ENCODE data around the gene COA1.

COA1 gene

DNA sequence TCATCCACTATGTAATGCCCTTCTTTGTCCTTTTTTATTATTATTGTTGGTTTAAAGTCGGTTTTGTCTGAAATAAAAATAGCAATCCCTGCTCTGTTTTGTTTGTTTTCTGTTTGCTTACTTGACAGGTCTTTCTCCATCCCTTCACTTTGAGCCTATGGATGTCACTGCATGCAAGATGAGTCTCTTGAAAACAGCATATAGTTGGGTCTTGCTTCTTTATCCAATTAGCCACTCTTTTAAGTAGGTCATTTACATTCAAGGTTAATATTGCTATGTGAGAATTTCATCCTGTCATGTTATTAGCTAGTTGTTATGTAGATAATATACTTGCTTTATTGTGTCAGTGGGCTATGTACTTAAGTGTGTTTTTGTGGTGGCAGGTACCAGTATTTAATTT is 25.8 kb downstream of the COA1 start:
- H3K27ac ChIP-seq (replicated peaks), result no peak overlapping the region
- TF ChIP-seq, protein P1, sequence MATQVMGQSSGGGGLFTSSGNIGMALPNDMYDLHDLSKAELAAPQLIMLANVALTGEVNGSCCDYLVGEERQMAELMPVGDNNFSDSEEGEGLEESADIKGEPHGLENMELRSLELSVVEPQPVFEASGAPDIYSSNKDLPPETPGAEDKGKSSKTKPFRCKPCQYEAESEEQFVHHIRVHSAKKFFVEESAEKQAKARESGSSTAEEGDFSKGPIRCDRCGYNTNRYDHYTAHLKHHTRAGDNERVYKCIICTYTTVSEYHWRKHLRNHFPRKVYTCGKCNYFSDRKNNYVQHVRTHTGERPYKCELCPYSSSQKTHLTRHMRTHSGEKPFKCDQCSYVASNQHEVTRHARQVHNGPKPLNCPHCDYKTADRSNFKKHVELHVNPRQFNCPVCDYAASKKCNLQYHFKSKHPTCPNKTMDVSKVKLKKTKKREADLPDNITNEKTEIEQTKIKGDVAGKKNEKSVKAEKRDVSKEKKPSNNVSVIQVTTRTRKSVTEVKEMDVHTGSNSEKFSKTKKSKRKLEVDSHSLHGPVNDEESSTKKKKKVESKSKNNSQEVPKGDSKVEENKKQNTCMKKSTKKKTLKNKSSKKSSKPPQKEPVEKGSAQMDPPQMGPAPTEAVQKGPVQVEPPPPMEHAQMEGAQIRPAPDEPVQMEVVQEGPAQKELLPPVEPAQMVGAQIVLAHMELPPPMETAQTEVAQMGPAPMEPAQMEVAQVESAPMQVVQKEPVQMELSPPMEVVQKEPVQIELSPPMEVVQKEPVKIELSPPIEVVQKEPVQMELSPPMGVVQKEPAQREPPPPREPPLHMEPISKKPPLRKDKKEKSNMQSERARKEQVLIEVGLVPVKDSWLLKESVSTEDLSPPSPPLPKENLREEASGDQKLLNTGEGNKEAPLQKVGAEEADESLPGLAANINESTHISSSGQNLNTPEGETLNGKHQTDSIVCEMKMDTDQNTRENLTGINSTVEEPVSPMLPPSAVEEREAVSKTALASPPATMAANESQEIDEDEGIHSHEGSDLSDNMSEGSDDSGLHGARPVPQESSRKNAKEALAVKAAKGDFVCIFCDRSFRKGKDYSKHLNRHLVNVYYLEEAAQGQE (IDR thresholded peaks at IDR 0.05; ENCODE audit: insufficient replicate concordance, low read depth), result no peak
- TF ChIP-seq POLR2AphosphoS5 (IDR thresholded peaks at IDR 0.05; ENCODE audit: low read depth), result no peak
- TF ChIP-seq, protein P2, sequence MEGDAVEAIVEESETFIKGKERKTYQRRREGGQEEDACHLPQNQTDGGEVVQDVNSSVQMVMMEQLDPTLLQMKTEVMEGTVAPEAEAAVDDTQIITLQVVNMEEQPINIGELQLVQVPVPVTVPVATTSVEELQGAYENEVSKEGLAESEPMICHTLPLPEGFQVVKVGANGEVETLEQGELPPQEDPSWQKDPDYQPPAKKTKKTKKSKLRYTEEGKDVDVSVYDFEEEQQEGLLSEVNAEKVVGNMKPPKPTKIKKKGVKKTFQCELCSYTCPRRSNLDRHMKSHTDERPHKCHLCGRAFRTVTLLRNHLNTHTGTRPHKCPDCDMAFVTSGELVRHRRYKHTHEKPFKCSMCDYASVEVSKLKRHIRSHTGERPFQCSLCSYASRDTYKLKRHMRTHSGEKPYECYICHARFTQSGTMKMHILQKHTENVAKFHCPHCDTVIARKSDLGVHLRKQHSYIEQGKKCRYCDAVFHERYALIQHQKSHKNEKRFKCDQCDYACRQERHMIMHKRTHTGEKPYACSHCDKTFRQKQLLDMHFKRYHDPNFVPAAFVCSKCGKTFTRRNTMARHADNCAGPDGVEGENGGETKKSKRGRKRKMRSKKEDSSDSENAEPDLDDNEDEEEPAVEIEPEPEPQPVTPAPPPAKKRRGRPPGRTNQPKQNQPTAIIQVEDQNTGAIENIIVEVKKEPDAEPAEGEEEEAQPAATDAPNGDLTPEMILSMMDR (IDR thresholded peaks at IDR 0.05; ENCODE audit: insufficient read depth, low read length), result no peak
- no peak for TF ChIP-seq SPI1 (IDR thresholded peaks at IDR 0.05; ENCODE audit: borderline replicate concordance, low read depth)
- no peak for TF ChIP-seq GABPA (IDR thresholded peaks at IDR 0.05; ENCODE audit: low read depth)
- DNase-seq (ENCODE audit: low read depth in 1 of 2, low spot score in 1 of 2), result no peak
- H3K27me3 ChIP-seq (ENCODE audit: insufficient read depth, poor library complexity, severe bottlenecking), result no peaks in the 10 kb centered on the region
- no peak overlapping the region for H3K4me3 ChIP-seq (replicated peaks; ENCODE audit: insufficient read depth, low read length)

DNA sequence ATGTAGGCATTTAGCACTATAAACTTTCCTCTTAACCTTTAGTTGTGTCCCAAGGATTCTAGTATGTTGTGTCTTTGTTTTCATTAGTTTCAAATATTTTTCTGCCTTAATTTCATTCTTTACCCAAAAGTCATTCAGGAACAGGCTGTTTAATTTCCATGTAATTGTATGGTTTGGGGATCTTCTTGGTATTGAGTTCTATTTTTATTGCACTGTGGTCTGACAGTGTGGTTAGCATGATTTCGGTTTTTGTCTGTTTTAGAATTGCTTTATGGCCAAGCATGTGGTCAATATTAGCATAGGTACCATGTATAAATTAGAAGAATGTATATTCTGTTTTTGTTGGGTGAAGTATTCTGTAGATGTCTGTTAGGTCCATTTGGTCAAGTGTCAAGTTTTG is 26.3 kb downstream of the COA1 start:
- no peaks in the 10 kb centered on the region for H3K27me3 ChIP-seq (ENCODE audit: insufficient read depth, poor library complexity, severe bottlenecking)
- DNase-seq (ENCODE audit: low read depth in 1 of 2, low spot score in 1 of 2), result no peak
- no peak overlapping the region for H3K27ac ChIP-seq (replicated peaks)
- TF ChIP-seq GABPA (IDR thresholded peaks at IDR 0.05; ENCODE audit: low read depth) (no peak), SPI1 (IDR thresholded peaks at IDR 0.05; ENCODE audit: borderline replicate concordance, low read depth) (no peak)
- TF ChIP-seq, protein P2 (IDR thresholded peaks at IDR 0.05; ENCODE audit: insufficient read depth, low read length), result no peak
- TF ChIP-seq, protein P1 (IDR thresholded peaks at IDR 0.05; ENCODE audit: insufficient replicate concordance, low read depth), result no peak
- H3K4me3 ChIP-seq (replicated peaks; ENCODE audit: insufficient read depth, low read length), result no peak overlapping the region

DNA sequence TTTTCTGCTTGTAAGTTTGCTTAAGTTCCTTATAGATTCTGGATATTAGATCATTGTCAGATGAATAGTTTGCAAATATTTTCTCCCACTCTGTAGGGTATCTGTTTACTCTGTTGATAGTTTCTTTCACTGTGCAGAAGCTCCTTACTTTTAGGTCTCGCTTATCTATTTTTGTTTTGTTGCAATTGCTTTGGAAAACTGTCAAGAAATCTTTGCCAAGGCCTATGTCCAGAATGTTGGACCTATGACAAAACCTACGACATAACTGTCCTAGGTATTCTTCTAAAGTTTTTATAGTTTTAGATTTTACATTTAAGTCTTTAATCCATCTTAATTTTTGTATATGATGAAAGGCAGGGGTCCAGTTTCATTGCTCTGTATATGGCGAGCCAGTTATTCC is 27.4 kb downstream of the COA1 start:
- DNase-seq (ENCODE audit: low read depth in 1 of 2, low spot score in 1 of 2), result no peak
- TF ChIP-seq POLR2AphosphoS5 (IDR thresholded peaks at IDR 0.05; ENCODE audit: low read depth) (no peak), GABPA (IDR thresholded peaks at IDR 0.05; ENCODE audit: low read depth) (no peak), SPI1 (IDR thresholded peaks at IDR 0.05; ENCODE audit: borderline replicate concordance, low read depth) (no peak)
- TF ChIP-seq, protein P1 (IDR thresholded peaks at IDR 0.05; ENCODE audit: insufficient replicate concordance, low read depth), result no peak
- TF ChIP-seq, protein P2 (IDR thresholded peaks at IDR 0.05; ENCODE audit: insufficient read depth, low read length), result no peak
- H3K27me3 ChIP-seq (ENCODE audit: insufficient read depth, poor library complexity, severe bottlenecking), result no peaks in the 10 kb centered on the region
- H3K27ac ChIP-seq (replicated peaks), result no peak overlapping the region
- no peak overlapping the region for H3K4me3 ChIP-seq (replicated peaks; ENCODE audit: insufficient read depth, low read length)
